Stomach (tissue), 4 donors: Measurements from ENCODE around the gene NKAIN4.

ENCODE experiments used
- CTCF ChIP-seq, 7 experiments: fragments of 450-650 bp in 4 of 7; fragments of 200-600 bp in 3 of 7; sonication (generic) in 3 of 7; IDR thresholded peaks; one replicate each; pipeline ENCODE4 v1.5.1; 2016 to 2019; ENCODE audit warnings: antibody characterized with exemption in 7 of 7, control low read depth in 2 of 7, mild to moderate bottlenecking in 1 of 7
- EP300 ChIP-seq: sonication (generic); formaldehyde crosslinking; IDR thresholded peaks from one replicate; pipeline ENCODE4 v1.6.1; 2017; ENCODE audit warnings: antibody characterized with exemption

- no peak for TF ChIP-seq EP300
- no peak for TF ChIP-seq CTCF (IDR thresholded peaks at IDR 0.05)
Observed at GRCh38 chr20:63190828-63191227, 63.4 kb downstream of the NKAIN4 start.
